CD4-positive, alpha-beta memory T cell (primary cell): ENCODE results near the gene FOXB1. TPM values are rescaled to one million over a fixed set of nuclear protein-coding genes. Genes with fewer than 3 reads are reported as not detected.

ENCODE experiments used
- CTCF ChIA-PET: fragments of 350-600 bp; sonication (Branson Sonifier 250); formaldehyde crosslinking; loops from one replicate; lab custom pipeline; 2021; ENCODE audit warnings: inconsistent platforms; ENCODE audit not compliant: partially characterized antibody; lab: Charles Lee
- POLR2A ChIA-PET: fragments of 350-600 bp; sonication (Branson Sonifier 250); formaldehyde crosslinking; loops from one replicate; lab custom pipeline; 2021; ENCODE audit not compliant: partially characterized antibody; lab: Charles Lee
- DNase-seq, 5 donors: peaks; one replicate each; pipeline versions ENCODE4 v3.0.0 to v3.0.0-alpha.2; 2020 to 2022; ENCODE audit warnings: mixed read lengths in 1 of 5
- H3K27ac ChIP-seq: one replicate; pipeline ENCODE4 v1.7.0; 2013; ENCODE audit warnings: low read depth, low read length
- H3K27me3 ChIP-seq: 2 replicates; pipeline ENCODE4 v1.7.0; 2013; ENCODE audit warnings: mild to moderate bottlenecking, low read length, moderate library complexity; ENCODE audit not compliant: insufficient read depth
- H3K36me3 ChIP-seq: 2 replicates; pipeline ENCODE4 v1.7.0; 2013; ENCODE audit warnings: mild to moderate bottlenecking, low read length, moderate library complexity; ENCODE audit not compliant: insufficient read depth
- H3K4me1 ChIP-seq: 2 replicates; pipeline ENCODE4 v1.7.0; 2013; ENCODE audit warnings: mild to moderate bottlenecking, low read length, moderate library complexity; ENCODE audit not compliant: insufficient read depth
- H3K4me3 ChIP-seq, 2 donors: one replicate each; pipeline ENCODE4 v1.7.0; 2013; ENCODE audit warnings: low read length in 2 of 2, mild to moderate bottlenecking in 1 of 2
- H3K9me3 ChIP-seq, 2 donors: one replicate each; pipeline ENCODE4 v1.7.0; 2013; ENCODE audit warnings: low read length in 2 of 2, control low read depth in 1 of 2; ENCODE audit not compliant: control insufficient read depth in 1 of 2
- H3K27ac Mint-ChIP-seq, 7 donors: one replicate each; pipeline ENCODE4 v1.8.0; 2020 to 2021; ENCODE audit warnings: mixed read lengths in 7 of 7, mild to moderate bottlenecking in 6 of 7, inconsistent platforms in 3 of 7, moderate library complexity in 3 of 7
- H3K27me3 Mint-ChIP-seq, 2 donors: one replicate each; pipeline ENCODE4 v1.8.0; 2020 to 2021; ENCODE audit warnings: mixed read lengths in 2 of 2
- H3K36me3 Mint-ChIP-seq, 2 donors: one replicate each; pipeline ENCODE4 v1.8.0; 2020 to 2021; ENCODE audit warnings: mixed read lengths in 2 of 2, inconsistent platforms in 1 of 2, mild to moderate bottlenecking in 1 of 2
- H3K4me1 Mint-ChIP-seq, 4 donors: one replicate each; pipeline ENCODE4 v1.8.0; 2020 to 2021; ENCODE audit warnings: mixed read lengths in 4 of 4, mild to moderate bottlenecking in 1 of 4
- H3K4me3 Mint-ChIP-seq, 8 donors: one replicate each; pipeline ENCODE4 v1.8.0; 2020 to 2021; ENCODE audit warnings: mixed read lengths in 8 of 8, mild to moderate bottlenecking in 7 of 8, moderate library complexity in 6 of 8, inconsistent platforms in 3 of 8
- H3K9me3 Mint-ChIP-seq, 8 donors: one replicate each; pipeline ENCODE4 v1.8.0; 2020 to 2021; ENCODE audit warnings: mixed read lengths in 8 of 8, mild to moderate bottlenecking in 5 of 8, inconsistent platforms in 3 of 8, moderate library complexity in 1 of 8
- intact Hi-C: fragments of 100-400 bp; cut with micrococcal nuclease; formaldehyde crosslinking; loops from one replicate; pipeline ENCODE4 v1.15.1; 2023
- polyA plus RNA-seq, 2 donors: library from polyadenylated mRNA; unstranded; fragments of 300-500 nt; fragmentation: Illumina TruSeq; gene quantifications; one replicate each; pipeline ENCODE4 v1.2.3, GENCODE V29; 2021
- total RNA-seq, 2 experiments: library from RNA; stranded (reverse); gene quantifications; one replicate each; pipeline ENCODE4 v1.2.3, GENCODE V29; 2021

Gene FOXB1
- total and polyA plus RNA-seq, 4 experiments from 2014 or later: 0.14 TPM; not detected in 2

DNA sequence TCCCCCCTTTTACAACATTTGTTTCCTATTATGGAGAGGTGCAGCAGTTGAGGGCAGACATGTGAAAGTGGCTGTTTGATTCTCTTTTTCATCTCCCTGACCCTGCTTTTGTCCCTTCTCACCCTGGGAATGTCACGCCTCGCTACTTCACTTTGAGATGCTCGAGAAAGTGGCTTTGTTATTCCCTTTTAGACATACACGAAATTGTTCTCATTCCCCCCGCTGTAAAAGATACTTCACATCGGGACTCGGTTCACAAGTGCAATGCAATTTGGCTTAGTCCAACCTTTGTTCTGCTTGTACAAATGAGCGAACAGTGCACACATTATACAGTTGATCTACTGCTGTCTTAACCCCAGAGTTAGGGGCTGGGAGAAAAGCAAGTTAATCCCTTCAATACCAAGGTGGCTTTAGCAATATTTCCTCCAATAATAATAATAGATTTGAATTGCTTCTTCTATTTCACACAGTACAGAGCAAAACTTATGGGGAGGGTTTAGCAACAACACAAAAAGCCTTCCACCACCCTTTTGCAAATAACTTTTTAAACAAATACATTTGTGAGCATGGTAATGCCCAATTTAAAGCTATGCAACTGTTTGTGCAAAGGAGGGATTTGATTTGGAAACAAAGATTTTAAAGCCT lies 5.7 kb upstream of the FOXB1 start:
- H3K36me3 Mint-ChIP-seq: peaks cover 0 to 16% of the 10 kb centered on the region in 2 donors
- H3K27me3 ChIP-seq: peaks cover 93% of the 10 kb centered on the region
- no peak overlapping the region for H3K27ac ChIP-seq
- H3K27me3 Mint-ChIP-seq: peaks cover 74 to 84% of the 10 kb centered on the region in 2 donors
- peaks cover 24 to 76% (median 36%) of the 10 kb centered on the region in 4 donors for H3K4me1 Mint-ChIP-seq
- H3K36me3 ChIP-seq: no peaks in the 10 kb centered on the region
- intact Hi-C loops: loop anchor here (10.0 kb wide), 1 partner anchor 176 kb away; no protein-coding TSS in a partner anchor
- H3K9me3 Mint-ChIP-seq: peaks cover 2 to 54% (median 27%) of the 10 kb centered on the region in 8 donors
- ChIA-PET CTCF (interaction anchor here (1.2 kb wide), 2 partner anchors 13 to 182 kb away, joined by 3 to 4 read pairs; no protein-coding TSS in a partner anchor), POLR2A (interaction anchor here (0.7 to 1.7 kb wide), 3 partner anchors 22 to 309 kb away, joined by 3 to 5 read pairs (median 3); partner anchors contain the start of gene BNIP2)
- no peak for DNase-seq
- peak overlapping the region in 3 of 7 donors; percentile 47 to 96 (median 70) for H3K27ac Mint-ChIP-seq
- H3K4me3 ChIP-seq: no peak overlapping the region
- peak overlapping the region in 1 of 8 donors; percentile 5 for H3K4me3 Mint-ChIP-seq
- H3K4me1 ChIP-seq: peaks cover 43% of the 10 kb centered on the region
- H3K9me3 ChIP-seq: no peaks in the 10 kb centered on the region

DNA sequence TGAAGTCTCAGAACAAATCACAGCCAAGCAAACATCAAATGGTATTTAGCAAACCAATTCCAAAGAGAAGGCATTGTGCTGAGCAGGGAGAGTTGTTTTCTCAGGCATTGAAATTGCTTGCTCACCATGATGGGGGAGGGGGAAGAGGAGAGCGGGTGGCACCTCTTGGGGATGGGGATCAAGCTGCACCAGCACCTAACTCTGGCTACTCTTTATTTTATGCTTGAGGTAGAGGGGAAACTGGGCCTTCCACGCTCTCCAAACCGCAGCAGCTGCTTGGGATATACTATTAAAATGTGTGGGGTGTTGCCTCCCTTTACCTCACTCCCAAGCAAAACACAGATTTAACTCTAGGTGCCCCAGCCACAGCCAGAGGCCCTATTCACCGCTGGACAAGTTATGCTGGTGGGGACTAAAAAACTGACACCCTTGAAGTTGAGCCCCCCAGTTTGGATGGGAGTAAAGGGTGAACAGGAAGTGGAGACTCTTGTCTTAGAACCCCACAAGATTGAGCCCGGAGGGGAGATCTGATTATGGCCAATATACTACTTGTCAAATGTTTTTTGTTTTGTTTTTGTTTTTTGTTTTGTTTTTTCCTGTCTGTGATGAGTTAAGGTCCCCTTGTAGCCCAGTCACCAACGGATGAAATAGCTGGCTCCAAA lies 5.0 kb upstream of the FOXB1 start:
- Histone ChIP-seq H3K4me3 (no peak overlapping the region), H3K4me1 (peaks cover 49% of the 10 kb centered on the region), H3K27me3 (peaks cover 91% of the 10 kb centered on the region), H3K9me3 (no peaks in the 10 kb centered on the region), H3K27ac (no peak overlapping the region), H3K36me3 (no peaks in the 10 kb centered on the region)
- POLR2A ChIA-PET: interaction anchor here (0.5 kb wide), 1 partner anchor 14 kb away, joined by 3 read pairs; no protein-coding TSS in a partner anchor
- CTCF ChIA-PET: no interaction called here
- intact Hi-C loops: loop anchor here (10.0 kb wide), 1 partner anchor 176 kb away; no protein-coding TSS in a partner anchor
- peaks cover 2 to 58% (median 25%) of the 10 kb centered on the region in 8 donors for H3K9me3 Mint-ChIP-seq
- peak overlapping the region in 4 of 7 donors; percentile 42 to 96 (median 57) for H3K27ac Mint-ChIP-seq
- H3K27me3 Mint-ChIP-seq: peaks cover 73 to 86% of the 10 kb centered on the region in 2 donors
- peaks cover 0 to 16% of the 10 kb centered on the region in 2 donors for H3K36me3 Mint-ChIP-seq
- peak overlapping the region in 4 of 8 donors; percentile 2 to 62 (median 50) for H3K4me3 Mint-ChIP-seq
- peaks cover 24 to 78% (median 38%) of the 10 kb centered on the region in 4 donors for H3K4me1 Mint-ChIP-seq
- DNase-seq: no peak

DNA sequence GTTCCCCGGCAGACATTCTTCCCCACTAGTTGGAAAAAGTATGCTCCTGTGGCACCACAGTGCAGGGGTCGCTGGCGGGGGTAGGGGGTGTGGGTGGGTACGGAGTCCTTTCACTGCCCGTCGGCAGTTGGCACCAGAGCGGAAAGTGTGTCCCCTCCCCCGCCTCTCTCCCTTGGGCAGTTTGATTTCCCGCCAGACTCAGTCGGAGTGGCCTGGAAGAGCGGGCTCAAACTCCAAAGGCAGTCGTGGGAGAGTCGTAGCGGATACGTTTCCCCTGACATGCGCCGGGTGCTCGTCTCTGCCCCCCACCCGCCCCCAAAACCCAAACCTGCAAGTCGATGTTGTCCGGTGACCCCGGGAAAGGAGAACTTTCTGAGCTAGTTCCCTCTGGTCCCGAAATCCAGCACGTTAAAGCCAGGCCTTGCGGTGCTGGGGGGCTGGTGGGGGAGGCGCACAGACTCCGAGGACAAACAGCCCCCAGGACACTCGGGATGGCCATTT lies 4.4 kb upstream of the FOXB1 start:
- peaks cover 72 to 83% of the 10 kb centered on the region in 2 donors for H3K27me3 Mint-ChIP-seq
- H3K4me3 ChIP-seq: no peak overlapping the region
- ChIA-PET POLR2A (interaction anchor here (0.5 to 1.2 kb wide), 2 partner anchors 11 to 13 kb away, joined by 3 read pairs; no protein-coding TSS in a partner anchor), CTCF (no interaction called here)
- intact Hi-C loops: loop anchor here (10.0 kb wide), 1 partner anchor 175 kb away; no protein-coding TSS in a partner anchor
- no peak for DNase-seq
- H3K36me3 Mint-ChIP-seq: peaks cover 0 to 15% of the 10 kb centered on the region in 2 donors
- H3K27ac Mint-ChIP-seq: peak overlapping the region in 3 of 7 donors; percentile 31 to 96 (median 88)
- H3K9me3 ChIP-seq: no peaks in the 10 kb centered on the region
- peaks cover 2 to 54% (median 25%) of the 10 kb centered on the region in 8 donors for H3K9me3 Mint-ChIP-seq
- H3K4me1 ChIP-seq: peaks cover 53% of the 10 kb centered on the region
- peaks cover 91% of the 10 kb centered on the region for H3K27me3 ChIP-seq
- H3K27ac ChIP-seq: no peak overlapping the region
- H3K4me1 Mint-ChIP-seq: peaks cover 21 to 76% (median 37%) of the 10 kb centered on the region in 4 donors
- H3K4me3 Mint-ChIP-seq: peak overlapping the region in 2 of 8 donors; percentile 61 to 62
- no peaks in the 10 kb centered on the region for H3K36me3 ChIP-seq

DNA sequence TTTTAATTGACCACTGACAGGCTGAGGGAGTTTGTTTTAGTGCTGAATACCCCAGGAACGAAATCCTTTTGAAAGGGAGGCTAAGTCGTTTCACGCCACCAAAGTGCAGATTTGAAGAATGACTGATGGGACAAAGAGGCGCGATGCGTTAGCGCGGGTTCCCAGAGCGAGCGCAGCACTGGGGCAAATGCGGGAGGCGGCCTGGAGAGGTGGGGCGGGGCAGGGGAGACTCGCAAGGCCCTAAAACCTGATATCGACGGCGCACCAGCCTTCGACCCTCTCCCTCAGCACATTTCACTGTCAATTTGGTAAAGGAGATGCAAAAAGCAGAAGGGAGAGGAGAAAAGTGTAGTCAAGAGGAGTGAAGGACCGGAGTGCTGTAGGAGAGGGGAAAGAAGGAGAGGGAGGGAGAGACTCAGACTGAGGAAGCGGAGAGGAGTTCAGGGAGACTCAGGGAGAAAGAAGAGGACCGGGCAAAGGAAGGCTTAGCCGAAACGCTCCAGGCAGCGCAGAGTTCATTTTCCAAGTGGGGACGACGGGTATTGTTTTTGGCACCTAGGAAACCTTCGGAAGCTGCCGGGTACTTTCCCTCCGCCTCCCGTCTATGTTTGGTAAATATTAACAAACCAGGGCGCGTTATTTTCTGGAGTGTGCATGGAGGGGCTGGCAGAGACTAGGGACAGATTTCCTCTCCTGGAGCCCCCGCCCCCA lies 3.8 kb upstream of the FOXB1 start:
- Histone ChIP-seq H3K27ac (no peak overlapping the region), H3K27me3 (peaks cover 90% of the 10 kb centered on the region), H3K4me1 (peaks cover 53% of the 10 kb centered on the region), H3K9me3 (no peaks in the 10 kb centered on the region), H3K4me3 (no peak overlapping the region), H3K36me3 (no peaks in the 10 kb centered on the region)
- CTCF ChIA-PET: no interaction called here
- Mint-ChIP-seq H3K4me1 (peaks cover 22 to 78% (median 38%) of the 10 kb centered on the region in 4 donors), H3K27ac (peak overlapping the region in 4 of 7 donors; percentile 31 to 96 (median 86)), H3K9me3 (peaks cover 2 to 54% (median 25%) of the 10 kb centered on the region in 8 donors), H3K36me3 (peaks cover 0 to 14% of the 10 kb centered on the region in 2 donors), H3K27me3 (peaks cover 73 to 85% of the 10 kb centered on the region in 2 donors), H3K4me3 (peak overlapping the region in 5 of 8 donors; percentile 2 to 64 (median 42))
- POLR2A ChIA-PET: interaction anchor here (1.1 to 1.2 kb wide), 2 partner anchors 11 to 24 kb away, joined by 3 read pairs; no protein-coding TSS in a partner anchor
- DNase-seq: peak in 1 of 5 donors; percentile 22
- intact Hi-C loops: no loop called here

DNA sequence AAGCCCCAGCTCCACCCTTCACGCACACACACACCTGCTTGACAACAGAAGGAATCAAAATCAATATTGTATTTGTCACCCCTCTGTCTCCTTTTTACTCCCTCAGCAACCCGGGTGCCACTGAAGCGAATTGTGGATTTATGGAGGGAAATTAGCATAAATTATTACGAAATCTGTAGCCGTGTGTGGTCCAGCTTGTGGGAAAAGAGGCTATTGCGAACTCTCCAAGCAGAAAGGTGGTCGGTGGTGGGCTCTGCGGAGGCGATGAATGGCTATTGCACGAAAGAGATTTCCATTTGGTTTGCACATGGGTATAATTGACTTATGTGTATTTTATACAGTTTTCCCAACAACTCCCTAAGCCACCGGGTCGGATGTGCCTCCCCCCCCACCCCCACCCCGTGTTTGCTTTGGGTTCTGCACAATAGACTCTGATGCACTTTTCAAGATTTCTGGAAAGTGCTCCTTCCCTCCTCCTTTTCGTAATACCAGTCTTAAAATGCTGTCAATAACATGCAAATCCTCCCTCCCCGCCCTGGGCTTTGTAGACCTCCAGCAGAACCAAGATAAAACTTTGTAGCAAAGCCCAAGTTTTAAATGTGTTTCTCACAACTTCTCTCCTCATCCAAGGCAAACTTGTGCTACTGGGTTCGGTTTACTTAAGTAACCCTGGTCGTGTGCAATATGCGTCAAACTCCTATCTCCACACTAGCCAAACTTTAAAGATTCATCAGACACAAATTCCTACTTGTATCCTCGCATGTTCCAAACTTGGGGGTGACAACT lies 3.1 kb upstream of the FOXB1 start:
- POLR2A ChIA-PET: interaction anchor here (1.1 to 1.2 kb wide), 3 partner anchors 7 to 24 kb away, joined by 3 read pairs; no protein-coding TSS in a partner anchor
- Mint-ChIP-seq H3K9me3 (peaks cover 2 to 48% (median 25%) of the 10 kb centered on the region in 8 donors), H3K36me3 (peaks cover 0 to 17% of the 10 kb centered on the region in 2 donors), H3K27ac (peak overlapping the region in 6 of 7 donors; percentile 47 to 96 (median 70)), H3K27me3 (peaks cover 72 to 85% of the 10 kb centered on the region in 2 donors), H3K4me1 (peaks cover 29 to 81% (median 39%) of the 10 kb centered on the region in 4 donors), H3K4me3 (peak overlapping the region in 6 of 8 donors; percentile 2 to 57 (median 39))
- no peaks in the 10 kb centered on the region for H3K9me3 ChIP-seq
- H3K4me1 ChIP-seq: peaks cover 55% of the 10 kb centered on the region
- intact Hi-C loops: no loop called here
- CTCF ChIA-PET: no interaction called here
- H3K36me3 ChIP-seq: no peaks in the 10 kb centered on the region
- H3K4me3 ChIP-seq: no peak overlapping the region
- H3K27me3 ChIP-seq: peaks cover 89% of the 10 kb centered on the region
- no peak overlapping the region for H3K27ac ChIP-seq
- no peak for DNase-seq
